Stimulated activated CD8-positive, alpha-beta memory T cell treated with anti-CD3 and anti-CD28 coated beads, Interleukin-12 subunit alpha, Interleukin-12 subunit beta, amount 100 ng/mL, for 1 hour (primary cell): ENCODE measurements around the gene SH3BGR.
"Not testable (repeated sequence)": the region's sequence is repeated elsewhere in the genome, so short reads cannot be mapped to it uniquely, and the experiment has no call there.

Experiments used
- DNase-seq: peaks from one replicate; pipeline ENCODE4 v3.0.0-alpha.2; 2020; ENCODE audit warnings: low read depth

SH3BGR gene

GRCh38 chr21:39515684-39516472 lies 64.1 kb downstream of the SH3BGR start:
- DNase-seq, result no peak

GRCh38 chr21:39518055-39518846 lies 66.5 kb downstream of the SH3BGR start:
- no peak for DNase-seq

- DNase-seq, result no peak
These were observed 67.1 kb downstream of the SH3BGR start for GRCh38 chr21:39518847-39519210.

- DNase-seq, result no peak
These were observed 68.1 kb downstream of the SH3BGR start for GRCh38 chr21:39519835-39520234.

- DNase-seq, result no peak
These were observed 71.6 kb downstream of the SH3BGR start for GRCh38 chr21:39523399-39523798.

- no peak for DNase-seq
These were observed 72.1 kb downstream of the SH3BGR start for GRCh38 chr21:39523915-39524314.

- no peak for DNase-seq
These were observed 73.4 kb downstream of the SH3BGR start for GRCh38 chr21:39525129-39525528.

GRCh38 chr21:39525601-39526000 lies 73.8 kb downstream of the SH3BGR start:
- no peak for DNase-seq

- DNase-seq, result no peak
These were observed 75.4 kb downstream of the SH3BGR start for GRCh38 chr21:39527067-39527595.

GRCh38 chr21:39527664-39528381 lies 76.1 kb downstream of the SH3BGR start:
- no peak for DNase-seq

- DNase-seq, result no peak
These were observed 77.3 kb downstream of the SH3BGR start for GRCh38 chr21:39529026-39529425.

GRCh38 chr21:39531064-39531463 lies 79.3 kb downstream of the SH3BGR start:
- DNase-seq, result no peak

- no peak for DNase-seq
These were observed 80.1 kb downstream of the SH3BGR start for GRCh38 chr21:39531840-39532239.

GRCh38 chr21:39533545-39534380 lies 82.0 kb downstream of the SH3BGR start:
- DNase-seq, result no peak

- DNase-seq, result no peak
These were observed 84.1 kb downstream of the SH3BGR start for GRCh38 chr21:39535646-39536437.

GRCh38 chr21:39536835-39537234 lies 85.1 kb downstream of the SH3BGR start:
- DNase-seq, result no peak

- no peak for DNase-seq
These were observed 85.8 kb downstream of the SH3BGR start for GRCh38 chr21:39537571-39537970.

GRCh38 chr21:39538453-39539042 lies 86.8 kb downstream of the SH3BGR start:
- no peak for DNase-seq

- not testable (repeated sequence) for DNase-seq
These were observed 88.6 kb downstream of the SH3BGR start for GRCh38 chr21:39540367-39540766.

- DNase-seq, result no peak
These were observed 91.0 kb downstream of the SH3BGR start for GRCh38 chr21:39542736-39543135.
